Erythroblast (primary cell): ENCODE results near the gene MSH5.
A peak's percentile ranks its signal among the peaks of the same experiment; 100 is the strongest.
"Not testable (repeated sequence)": the region's sequence is repeated elsewhere in the genome, so short reads cannot be mapped to it uniquely, and the experiment has no call there.

ENCODE experiments used
- DNase-seq, 2 experiments: peaks; one replicate each; lab custom pipeline; 2025; lab: John Stamatoyannopoulos, UW
- GATA1 ChIP-seq: IDR thresholded peaks from 2 replicates; pipeline ENCODE4 v1.6.1; 2011; ENCODE audit warnings: low read depth, mild to moderate bottlenecking, control low read depth, low read length, moderate library complexity
- POLR2A ChIP-seq: IDR thresholded peaks from 2 replicates; pipeline ENCODE4 v1.6.1; 2011; ENCODE audit warnings: mild to moderate bottlenecking, low read length

Gene MSH5

GRCh38 chr6:31705931-31706330 lies 33.9 kb upstream of the MSH5 start:
- DNase-seq: no peak
- TF ChIP-seq GATA1 (no peak), POLR2A (no peak)

- TF ChIP-seq GATA1: no peak
- no peak for TF ChIP-seq POLR2A
- DNase-seq: no peak
Measured at GRCh38 chr6:31706599-31706998, 33.2 kb upstream of the MSH5 start, which contains the start of gene LY6G6F. Gene LY6G6F, plus strand, starts transcription at chr6:31706866. Its CDS starts 41 bp downstream, at chr6:31706907.

GRCh38 chr6:31707701-31708100 lies 32.1 kb upstream of the MSH5 start:
- TF ChIP-seq GATA1 (no peak), POLR2A (no peak)
- no peak for DNase-seq

- no peak for TF ChIP-seq GATA1
- no peak for TF ChIP-seq POLR2A
- DNase-seq: no peak
Measured at GRCh38 chr6:31708224-31708623, 31.6 kb upstream of the MSH5 start.

GRCh38 chr6:31709157-31709556 lies 30.6 kb upstream of the MSH5 start:
- not testable (repeated sequence) for DNase-seq

GRCh38 chr6:31710523-31711219 lies 29.1 kb upstream of the MSH5 start:
- no peak for DNase-seq
- TF ChIP-seq GATA1 (no peak), POLR2A (no peak)

GRCh38 chr6:31711233-31711632 lies 28.6 kb upstream of the MSH5 start:
- DNase-seq: peak; percentile 45 to 57
- peak; percentile 50 for TF ChIP-seq POLR2A
- no peak for TF ChIP-seq GATA1

- no peak for DNase-seq
- TF ChIP-seq POLR2A: no peak
- no peak for TF ChIP-seq GATA1
Measured at GRCh38 chr6:31712296-31712695, 27.5 kb upstream of the MSH5 start.

GRCh38 chr6:31713465-31713864 lies 26.3 kb upstream of the MSH5 start:
- TF ChIP-seq POLR2A (no peak), GATA1 (no peak)
- no peak for DNase-seq

GRCh38 chr6:31713991-31714684 lies 25.7 kb upstream of the MSH5 start:
- TF ChIP-seq GATA1: no peak
- DNase-seq: no peak

GRCh38 chr6:31715022-31715958 lies 24.5 kb upstream of the MSH5 start, which contains the start of gene LY6G6D:
Gene LY6G6D, plus strand, starts transcription at chr6:31715348. Its CDS starts 8 bp downstream, at chr6:31715356.
- TF ChIP-seq GATA1 (no peak), POLR2A (no peak)
- DNase-seq: no peak

- no peak for DNase-seq
- TF ChIP-seq GATA1: no peak
Measured at GRCh38 chr6:31717499-31718222, 22.1 kb upstream of the MSH5 start.

GRCh38 chr6:31718265-31718664 lies 21.5 kb upstream of the MSH5 start:
- no peak for TF ChIP-seq GATA1
- TF ChIP-seq POLR2A: no peak
- no peak for DNase-seq

GRCh38 chr6:31719001-31719400 lies 20.8 kb upstream of the MSH5 start:
- TF ChIP-seq GATA1 (no peak), POLR2A (no peak)

More at GRCh38 chr6:31719001-31719400, 20.8 kb upstream of the MSH5 start:
- DNase-seq: no peak
